ENCODE results near the gene TPPP2.

DNA sequence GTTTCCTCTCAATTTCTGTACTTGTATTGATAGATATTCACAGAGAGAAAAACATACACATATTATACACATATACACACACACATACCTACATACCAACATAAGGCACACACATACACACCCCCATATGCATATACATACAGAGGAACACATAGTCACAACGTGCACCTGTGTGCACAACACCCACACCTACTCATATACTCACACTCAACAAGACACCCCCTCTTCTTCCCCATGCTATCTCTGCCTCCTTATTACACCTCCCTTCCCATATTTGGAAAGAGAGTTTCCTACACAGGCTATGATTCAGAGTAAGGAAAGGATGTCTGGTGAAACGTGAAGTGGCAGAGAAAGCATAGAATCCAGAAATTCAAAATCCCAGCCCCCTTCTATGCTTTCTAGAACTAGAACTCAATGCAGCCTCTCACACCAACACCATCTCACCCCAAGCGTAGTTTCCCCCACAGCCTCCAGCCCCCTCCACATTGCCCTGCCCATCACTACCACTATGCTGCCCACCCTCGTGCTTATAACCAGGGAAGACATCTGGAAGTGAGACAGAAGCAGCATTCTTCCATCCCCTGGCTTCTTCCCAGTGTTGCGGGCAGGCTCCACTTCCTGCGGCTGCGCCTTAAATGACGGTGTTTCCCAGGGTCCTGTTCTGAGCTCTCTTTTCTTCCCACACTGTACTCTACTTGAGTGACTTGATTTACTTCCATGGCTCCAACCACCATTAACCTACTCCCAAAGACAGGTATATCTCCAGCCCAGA is 30.0 kb downstream of the TPPP2 start:
- no peak for TF ChIP-seq CTCF (IDR thresholded peaks at IDR 0.05)
- no peak for TF ChIP-seq POLR2A (IDR thresholded peaks at IDR 0.05)
